ENCODE measurements around the gene DPP8. TPM values are rescaled to one million over a fixed set of nuclear protein-coding genes. Genes with fewer than 3 reads are reported as not detected.
"Not testable (repeated sequence)": the region's sequence is repeated elsewhere in the genome, so short reads cannot be mapped to it uniquely, and the experiment has no call there.

The DPP8 gene
- polyA plus RNA-seq, 4 donors: 24.6 to 33.0 (median 28.3) TPM

- no peak for DNase-seq (ENCODE audit: low read depth in 4 of 4, low spot score in 2 of 4)
Observed at GRCh38 chr15:65408324-65409035, 109.0 kb downstream of the DPP8 start.

GRCh38 chr15:65406424-65407000, 111.0 kb downstream of the DPP8 start:
- DNase-seq (ENCODE audit: low read depth in 4 of 4, low spot score in 2 of 4): no peak

GRCh38 chr15:65405791-65406423, 111.6 kb downstream of the DPP8 start:
- no peak for DNase-seq (ENCODE audit: low read depth in 4 of 4, low spot score in 2 of 4)

- no peak for DNase-seq (ENCODE audit: low read depth in 4 of 4, low spot score in 2 of 4)
Observed at GRCh38 chr15:65404186-65404872, 113.2 kb downstream of the DPP8 start.

- no peak for DNase-seq (ENCODE audit: low read depth in 4 of 4, low spot score in 2 of 4)
Observed at GRCh38 chr15:65402961-65403360, 114.5 kb downstream of the DPP8 start.

GRCh38 chr15:65401611-65402240, 115.8 kb downstream of the DPP8 start:
- no peak for DNase-seq (ENCODE audit: low read depth in 4 of 4, low spot score in 2 of 4)

GRCh38 chr15:65400760-65401610, 116.5 kb downstream of the DPP8 start:
- no peak for DNase-seq (ENCODE audit: low read depth in 4 of 4, low spot score in 2 of 4)

GRCh38 chr15:65399997-65400396, 117.5 kb downstream of the DPP8 start:
- no peak for DNase-seq (ENCODE audit: low read depth in 4 of 4, low spot score in 2 of 4)

- DNase-seq (ENCODE audit: low read depth in 4 of 4, low spot score in 2 of 4): no peak
Observed at GRCh38 chr15:65399001-65399706, 118.3 kb downstream of the DPP8 start.

GRCh38 chr15:65398486-65398885, 119.0 kb downstream of the DPP8 start:
- DNase-seq (ENCODE audit: low read depth in 4 of 4, low spot score in 2 of 4): not testable (repeated sequence)

- no peak for DNase-seq (ENCODE audit: low read depth in 4 of 4, low spot score in 2 of 4)
Observed at GRCh38 chr15:65396965-65397317, 120.5 kb downstream of the DPP8 start.

- DNase-seq (ENCODE audit: low read depth in 4 of 4, low spot score in 2 of 4): no peak
Observed at GRCh38 chr15:65396283-65396964, 121.1 kb downstream of the DPP8 start.

- DNase-seq (ENCODE audit: low read depth in 4 of 4, low spot score in 2 of 4): no peak
Observed at GRCh38 chr15:65395567-65396202, 121.8 kb downstream of the DPP8 start.

GRCh38 chr15:65394936-65395335, 122.6 kb downstream of the DPP8 start:
- no peak for DNase-seq (ENCODE audit: low read depth in 4 of 4, low spot score in 2 of 4)

- no peak for DNase-seq (ENCODE audit: low read depth in 4 of 4, low spot score in 2 of 4)
Observed at GRCh38 chr15:65394280-65394789, 123.2 kb downstream of the DPP8 start.

- DNase-seq (ENCODE audit: low read depth in 4 of 4, low spot score in 2 of 4): no peak
Observed at GRCh38 chr15:65393557-65393956, 123.9 kb downstream of the DPP8 start.

- no peak for DNase-seq (ENCODE audit: low read depth in 4 of 4, low spot score in 2 of 4)
Observed at GRCh38 chr15:65393091-65393490, 124.4 kb downstream of the DPP8 start.
